Spleen (tissue), 7 donors: ENCODE data around the gene SLC25A45.

Source experiments
- CTCF ChIP-seq, 11 experiments: fragments of 200-600 bp in 7 of 11; fragments of 450-650 bp in 4 of 11; sonication (generic) in 4 of 11; IDR thresholded peaks in 8 of 11; conservative IDR thresholded peaks in 3 of 11; 1 replicate in 7 of 11; 2 replicates in 4 of 11; pipeline versions ENCODE4 v1.4.0 to v1.8.0; 2016 to 2021; ENCODE audit warnings: antibody characterized with exemption in 11 of 11, inconsistent platforms in 4 of 11, mild to moderate bottlenecking in 1 of 11
- POLR2A ChIP-seq, 3 donors: fragments of 450-650 bp; IDR thresholded peaks; one replicate each; pipeline ENCODE4 v1.5.1; 2017; ENCODE audit warnings: antibody characterized with exemption in 3 of 3, mild to moderate bottlenecking in 1 of 3
- POLR2AphosphoS5 ChIP-seq, 3 donors: sonication (generic); formaldehyde crosslinking; IDR thresholded peaks; one replicate each; pipeline ENCODE4 v1.5.1; 2017; ENCODE audit warnings: antibody characterized with exemption in 3 of 3
- donor health status: DM: no; HTN: no; CAD: no; lungs with moderate emphysema.
- donor health status: DM: no; HTN: no; CAD: no.
- donor health status: DM: no; HTN: no; CAD: no.

- no peak for TF ChIP-seq POLR2A (IDR thresholded peaks at IDR 0.05)
- TF ChIP-seq CTCF (IDR thresholded peaks at IDR 0.05 in 8 of 11, conservative IDR thresholded peaks at IDR 0.05 in 3 of 11): no peak
- TF ChIP-seq POLR2AphosphoS5 (IDR thresholded peaks at IDR 0.05): no peak
Measured at GRCh38 chr11:65399845-65400244, 17.4 kb upstream of the SLC25A45 start.
